Prostate gland (tissue), 2 donors: Measurements from ENCODE around the gene DUS3L.

Experiments used
- POLR2A ChIP-seq: fragments of 450-650 bp; IDR thresholded peaks from one replicate; pipeline ENCODE4 v1.6.1; 2016; ENCODE audit warnings: antibody characterized with exemption, mild to moderate bottlenecking
- TF ChIP-seq, protein P1 (sequence below), 4 experiments: fragments of 200-600 bp in 2 of 4; fragments of 450-650 bp in 2 of 4; sonication (generic) in 2 of 4; IDR thresholded peaks; 1 replicate in 3 of 4; 2 replicates in 1 of 4; pipeline ENCODE4 v1.5.1; 2016 to 2019; ENCODE audit warnings: antibody characterized with exemption in 4 of 4, mild to moderate bottlenecking in 2 of 4, moderate library complexity in 2 of 4

DNA sequence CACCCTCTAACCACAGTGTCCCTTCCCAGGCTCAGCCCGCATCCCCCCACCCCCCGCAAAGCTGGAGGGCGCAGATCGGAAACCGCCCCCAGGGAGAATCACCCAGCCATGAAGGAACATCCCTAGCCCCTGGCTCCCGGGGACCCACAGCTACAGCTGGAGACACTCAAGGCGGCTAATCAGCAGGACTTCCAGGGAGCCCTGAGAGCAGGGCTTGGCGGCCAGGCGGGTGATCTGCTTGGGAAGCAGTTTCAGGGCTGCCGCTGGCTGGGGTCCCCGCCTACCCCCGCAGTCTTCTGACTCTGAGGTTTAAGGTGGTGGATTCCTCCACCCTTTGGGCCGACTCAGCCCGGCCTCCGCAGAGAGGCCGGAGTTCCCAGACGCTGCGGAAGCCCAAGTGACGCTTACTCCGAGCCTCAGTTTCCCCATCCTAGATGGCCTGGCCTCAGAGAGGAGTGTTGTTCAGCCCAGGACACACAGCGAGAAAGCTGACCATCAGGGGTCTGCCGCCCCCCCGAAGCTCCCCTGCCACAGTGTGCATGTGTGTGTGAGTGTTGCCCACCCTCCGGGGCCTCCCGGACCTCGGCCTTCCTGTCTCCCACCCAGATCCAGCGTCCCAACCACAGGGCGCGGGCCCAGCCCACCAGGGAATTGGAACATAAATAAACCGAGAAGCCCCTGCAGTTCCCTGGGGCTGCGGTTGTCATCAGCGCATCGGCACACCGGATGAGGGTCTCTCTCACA lies 38.8 kb upstream of the DUS3L start:
- TF ChIP-seq POLR2A = no peak
- TF ChIP-seq, protein P1, sequence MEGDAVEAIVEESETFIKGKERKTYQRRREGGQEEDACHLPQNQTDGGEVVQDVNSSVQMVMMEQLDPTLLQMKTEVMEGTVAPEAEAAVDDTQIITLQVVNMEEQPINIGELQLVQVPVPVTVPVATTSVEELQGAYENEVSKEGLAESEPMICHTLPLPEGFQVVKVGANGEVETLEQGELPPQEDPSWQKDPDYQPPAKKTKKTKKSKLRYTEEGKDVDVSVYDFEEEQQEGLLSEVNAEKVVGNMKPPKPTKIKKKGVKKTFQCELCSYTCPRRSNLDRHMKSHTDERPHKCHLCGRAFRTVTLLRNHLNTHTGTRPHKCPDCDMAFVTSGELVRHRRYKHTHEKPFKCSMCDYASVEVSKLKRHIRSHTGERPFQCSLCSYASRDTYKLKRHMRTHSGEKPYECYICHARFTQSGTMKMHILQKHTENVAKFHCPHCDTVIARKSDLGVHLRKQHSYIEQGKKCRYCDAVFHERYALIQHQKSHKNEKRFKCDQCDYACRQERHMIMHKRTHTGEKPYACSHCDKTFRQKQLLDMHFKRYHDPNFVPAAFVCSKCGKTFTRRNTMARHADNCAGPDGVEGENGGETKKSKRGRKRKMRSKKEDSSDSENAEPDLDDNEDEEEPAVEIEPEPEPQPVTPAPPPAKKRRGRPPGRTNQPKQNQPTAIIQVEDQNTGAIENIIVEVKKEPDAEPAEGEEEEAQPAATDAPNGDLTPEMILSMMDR (IDR thresholded peaks at IDR 0.05) = no peak
